CD4-positive, alpha-beta T cell treated with Interleukin-15 for 1 hour (primary cell): ENCODE data around the gene SCGB3A1.

Experiments used
- DNase-seq: peaks from one replicate; pipeline ENCODE4 v3.0.0-alpha.2; 2020

SCGB3A1 gene

DNA sequence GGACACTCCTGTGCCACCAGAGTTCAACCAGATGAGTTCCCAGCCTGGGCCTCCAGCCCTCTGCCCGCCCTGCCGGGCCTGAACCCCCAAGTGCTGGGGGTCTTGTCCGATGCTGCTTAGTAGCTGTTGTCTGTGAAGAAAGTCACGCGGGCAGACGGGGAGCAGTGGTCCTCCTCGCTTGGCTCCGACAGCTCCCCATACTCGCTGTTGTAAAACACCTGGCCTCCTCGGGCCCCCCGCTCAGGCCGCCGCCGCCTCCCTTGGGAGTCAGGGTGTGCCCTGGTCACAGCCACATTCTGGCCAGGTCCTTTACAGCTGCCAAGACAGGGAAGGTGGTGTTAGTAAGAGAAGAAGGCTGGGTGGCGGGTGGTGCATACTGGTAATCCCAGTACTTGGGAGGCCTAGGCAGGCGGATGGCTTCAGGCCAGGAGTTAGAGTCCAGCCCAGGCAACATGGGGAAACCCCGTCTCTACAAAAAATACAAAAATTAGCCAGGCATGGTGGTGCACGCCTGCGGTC, 11.8 kb upstream of the SCGB3A1 start:
- DNase-seq: peak; percentile 15

DNA sequence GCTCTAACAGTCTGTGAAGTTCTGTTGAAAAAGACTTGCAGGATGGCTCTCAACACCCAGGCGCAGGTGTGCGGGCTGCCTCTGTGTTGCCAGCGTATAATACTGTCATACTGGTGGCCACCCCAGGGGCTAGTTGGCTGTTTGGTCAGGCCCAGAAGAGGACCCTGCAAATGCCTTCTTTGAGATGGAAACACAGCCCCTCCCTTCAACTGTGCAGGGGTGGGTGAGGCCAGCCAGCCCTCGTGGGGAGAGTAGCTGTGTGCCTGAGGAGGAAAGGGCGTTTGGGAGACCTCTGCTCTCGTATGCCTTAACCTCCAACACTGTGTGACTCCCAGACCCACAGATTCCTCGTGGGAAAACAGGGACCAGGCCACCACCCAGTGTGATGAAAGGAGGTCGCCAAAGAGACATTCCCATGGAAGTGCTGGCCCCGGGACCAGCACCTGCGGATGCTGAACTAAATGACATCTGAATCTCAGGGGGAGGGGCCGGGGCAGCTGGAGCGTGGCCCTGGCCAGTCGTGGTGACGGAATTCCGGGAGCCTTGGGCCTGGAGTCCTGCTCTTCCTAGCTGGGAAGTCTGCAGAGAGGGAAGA, 11.3 kb upstream of the SCGB3A1 start:
- no peak for DNase-seq

DNA sequence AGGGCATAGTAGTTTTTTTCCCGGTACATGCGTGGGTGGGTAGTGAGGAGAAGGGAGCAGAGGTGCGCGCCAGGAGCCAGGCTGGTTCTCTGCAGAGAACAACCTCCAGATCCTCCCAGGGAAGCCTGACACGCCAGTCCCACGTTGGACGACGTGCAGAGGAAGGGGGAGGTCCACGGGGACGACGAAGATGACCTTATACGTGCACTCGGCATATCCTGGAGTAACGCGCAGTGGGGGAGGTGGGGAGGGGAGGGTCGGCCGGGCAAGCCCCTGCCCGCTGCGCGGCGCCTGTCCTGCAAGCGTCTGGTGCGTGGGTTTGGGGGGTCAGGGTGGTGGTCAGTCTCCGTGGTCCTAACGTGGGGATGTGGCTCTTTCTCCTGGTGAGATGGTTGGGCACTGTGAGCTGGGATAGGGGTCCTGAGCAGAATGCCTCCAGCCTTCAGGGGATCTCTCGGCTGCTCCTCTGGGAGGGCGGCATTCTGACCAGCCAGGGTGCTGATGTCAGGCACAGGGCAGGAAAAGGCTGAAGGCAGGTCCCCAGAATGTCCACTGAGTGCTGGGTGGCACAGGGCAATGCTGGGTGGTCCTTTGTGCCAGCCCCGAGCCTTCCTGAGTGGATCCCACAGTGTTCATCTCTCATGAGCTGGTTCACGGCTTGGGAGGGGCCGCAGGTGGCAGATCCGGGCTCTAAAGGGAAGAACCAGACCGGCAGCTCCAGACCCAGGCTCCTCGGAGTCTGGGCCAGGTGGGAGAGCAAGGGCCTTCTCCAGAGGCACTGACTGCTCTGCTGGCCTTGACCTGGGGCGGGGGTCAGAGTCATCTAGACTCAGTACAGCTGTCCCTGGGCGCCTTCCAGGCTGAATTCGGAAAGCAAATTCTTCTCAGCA, 10.5 kb upstream of the SCGB3A1 start:
- DNase-seq: no peak

DNA sequence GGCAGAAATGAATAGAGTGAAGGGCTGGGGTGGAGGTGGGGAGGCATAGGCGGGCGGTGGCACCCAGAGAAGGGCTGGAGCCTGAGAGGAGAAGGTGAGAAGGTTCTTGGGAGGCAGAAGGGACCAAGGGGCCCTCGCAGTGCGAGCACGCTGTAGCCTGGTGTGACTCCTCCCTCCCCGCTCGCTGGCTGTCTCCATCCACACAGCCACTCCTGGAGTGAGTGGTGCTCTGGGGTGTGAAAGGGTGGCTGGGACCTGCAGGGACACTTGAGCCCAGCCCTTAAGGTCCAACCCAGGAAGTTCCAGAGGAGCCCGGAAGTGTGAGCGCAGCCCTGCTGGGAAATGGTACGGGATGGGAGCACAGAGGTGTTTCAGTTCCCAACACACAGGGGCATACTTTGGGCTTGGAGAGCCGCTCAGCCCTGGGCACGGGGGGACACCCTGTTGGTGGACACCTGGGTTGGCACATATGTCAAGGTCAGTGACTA, 9.3 kb upstream of the SCGB3A1 start:
- no peak for DNase-seq

DNA sequence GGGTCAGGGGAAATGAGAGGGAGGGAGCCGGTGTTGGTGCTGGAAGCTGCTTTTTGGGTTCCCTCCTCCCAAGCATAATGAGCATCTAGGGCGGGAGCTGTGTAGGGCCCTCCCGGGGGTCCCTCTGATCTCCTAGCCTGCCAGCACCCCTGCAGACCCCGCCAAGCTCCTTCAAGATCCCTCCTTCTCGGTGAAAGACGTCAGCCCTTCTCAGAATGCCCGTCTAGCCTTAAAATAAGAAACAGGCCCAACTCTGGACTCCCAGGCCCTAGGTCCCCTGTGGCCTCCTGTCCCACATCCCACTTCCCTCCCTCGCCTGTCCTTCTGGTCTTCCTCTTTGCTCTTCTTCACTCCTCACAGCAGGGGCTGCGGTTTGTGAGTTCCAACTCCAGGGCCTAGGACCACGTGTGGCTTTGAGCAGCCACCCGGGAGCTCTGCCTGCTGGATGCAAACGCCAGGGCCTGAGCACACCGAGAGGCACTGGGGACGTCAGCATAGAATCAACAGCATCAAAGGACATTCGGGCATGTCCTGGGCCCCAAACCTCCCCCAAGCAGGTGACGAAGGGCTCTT, 8.8 kb upstream of the SCGB3A1 start:
- DNase-seq: no peak

DNA sequence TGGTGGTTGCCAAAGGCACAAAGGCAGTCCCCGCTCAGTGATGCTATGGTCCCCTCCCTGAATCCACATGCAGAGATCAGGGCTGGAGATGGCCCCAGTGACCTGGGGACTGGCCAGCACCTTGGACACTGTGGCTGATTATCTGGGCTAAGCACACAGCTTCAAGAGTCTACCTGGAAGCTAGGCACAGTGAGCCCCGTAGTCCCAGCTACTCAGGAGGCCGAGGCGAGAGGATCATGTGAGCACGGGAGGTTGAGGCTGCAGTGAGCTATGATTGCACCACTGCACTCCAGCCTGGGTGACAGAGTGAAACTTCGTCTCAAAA, 8.3 kb upstream of the SCGB3A1 start:
- DNase-seq: no peak

DNA sequence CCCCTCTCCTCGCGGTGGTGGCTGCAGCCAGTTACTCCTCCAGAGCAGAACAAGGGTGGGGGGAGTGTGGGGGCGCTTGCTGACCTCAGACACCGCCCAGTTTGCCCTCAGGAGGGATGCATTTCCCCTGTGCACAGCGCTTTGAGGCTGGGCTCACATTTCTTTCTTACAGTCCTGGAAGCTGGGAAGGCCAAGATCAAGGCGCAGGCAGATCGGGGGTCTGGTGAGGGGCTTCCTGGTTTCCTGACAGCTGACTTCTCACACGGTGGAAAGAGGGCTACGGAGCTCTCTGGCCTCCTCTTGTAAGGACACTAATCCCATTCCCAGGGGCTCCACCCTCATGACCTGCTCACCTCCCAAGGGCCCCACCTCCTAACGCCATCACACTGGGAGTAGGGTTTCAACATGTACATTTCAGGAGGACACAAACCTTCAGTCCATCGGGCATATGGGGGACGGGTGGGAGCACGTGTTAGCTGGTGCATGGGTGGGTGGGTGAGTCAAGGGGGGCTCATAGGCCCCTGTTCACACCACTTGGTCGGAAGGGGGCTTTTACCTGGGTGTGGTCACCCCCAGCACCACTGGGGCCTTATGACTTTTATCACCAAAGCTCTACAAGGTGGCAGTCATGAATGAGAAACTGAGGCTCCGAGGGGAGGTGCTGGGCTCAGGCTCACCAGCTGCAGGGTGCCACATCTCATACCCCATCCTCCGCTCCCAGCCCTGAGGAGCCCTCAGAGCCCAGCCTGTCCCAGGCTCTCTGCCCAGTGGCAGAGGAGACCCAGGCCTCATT, 7.7 kb upstream of the SCGB3A1 start:
- DNase-seq: no peak

DNA sequence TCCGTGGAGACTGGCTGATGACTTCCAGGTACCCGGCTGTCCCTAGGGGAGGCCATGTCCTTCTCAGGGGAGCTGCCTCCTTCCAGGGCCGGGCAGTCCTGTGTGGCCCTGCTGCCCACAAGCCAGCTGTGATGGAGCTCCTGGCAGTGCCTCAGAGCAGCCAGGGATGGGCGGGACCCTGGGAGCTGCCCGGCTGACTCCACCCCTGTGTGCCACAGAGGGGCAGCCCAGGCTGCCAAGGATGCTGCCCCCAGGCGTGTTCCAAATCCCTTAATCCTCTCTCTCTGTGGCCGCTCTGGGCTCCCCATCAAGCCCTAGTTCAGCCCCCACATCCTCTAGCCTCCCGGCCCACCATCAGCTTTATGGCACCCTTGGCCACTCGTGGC, 7.0 kb upstream of the SCGB3A1 start:
- DNase-seq: no peak

DNA sequence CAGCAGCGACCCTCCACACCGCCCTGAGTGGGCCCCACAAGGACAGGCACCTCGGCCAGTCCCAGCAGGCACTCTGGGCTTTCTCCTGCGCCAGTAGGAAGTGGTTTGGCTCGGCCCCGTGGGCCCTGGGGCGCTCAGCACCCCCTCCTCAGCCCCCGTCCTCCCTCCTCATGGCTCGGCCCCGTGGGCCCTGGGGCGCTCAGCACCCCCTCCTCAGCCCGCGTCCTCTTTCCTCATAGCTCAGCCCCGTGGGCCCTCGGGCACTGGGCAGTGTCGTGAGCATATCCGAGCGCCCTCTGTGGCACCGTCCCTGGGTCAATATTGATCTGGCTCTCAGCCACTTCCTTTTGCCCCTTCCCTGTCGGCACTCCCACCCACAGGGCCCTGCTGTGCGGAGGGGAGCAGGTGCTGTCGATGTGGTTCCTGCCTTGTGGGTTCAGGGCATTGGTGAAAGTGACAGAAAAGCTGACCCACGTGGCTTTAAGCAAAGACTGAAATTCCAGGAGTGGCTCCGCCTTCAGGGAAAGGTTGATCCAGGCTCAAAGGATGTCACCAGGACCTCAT, 5.5 kb upstream of the SCGB3A1 start:
- DNase-seq: no peak

DNA sequence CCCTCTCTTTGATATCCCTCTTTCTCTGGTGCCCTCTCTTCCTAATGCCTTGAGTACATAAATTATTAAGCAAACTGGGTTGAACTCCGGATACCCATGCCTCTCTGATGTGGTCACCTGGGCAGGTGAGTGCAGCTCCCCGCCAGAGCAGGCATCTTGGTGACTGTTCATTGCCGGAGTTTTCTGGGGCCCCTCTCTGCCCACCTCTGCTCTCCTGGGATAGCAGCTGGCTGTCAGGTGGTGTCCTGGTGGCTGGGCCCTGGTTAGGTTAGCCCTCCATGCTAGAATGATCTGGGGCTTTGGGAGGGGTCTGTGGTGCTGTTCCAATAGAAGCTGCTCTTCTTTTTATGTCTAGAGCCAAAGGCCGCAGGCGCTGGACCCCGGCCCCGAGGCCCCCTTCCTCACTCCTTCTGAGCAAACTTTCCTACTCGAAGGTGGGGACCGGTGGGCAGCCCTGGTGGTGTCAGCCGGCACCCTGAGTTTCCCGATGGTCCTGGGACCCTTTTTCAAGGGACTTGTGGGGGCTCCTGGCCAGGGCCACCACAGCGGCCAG, 4.9 kb upstream of the SCGB3A1 start:
- no peak for DNase-seq

DNA sequence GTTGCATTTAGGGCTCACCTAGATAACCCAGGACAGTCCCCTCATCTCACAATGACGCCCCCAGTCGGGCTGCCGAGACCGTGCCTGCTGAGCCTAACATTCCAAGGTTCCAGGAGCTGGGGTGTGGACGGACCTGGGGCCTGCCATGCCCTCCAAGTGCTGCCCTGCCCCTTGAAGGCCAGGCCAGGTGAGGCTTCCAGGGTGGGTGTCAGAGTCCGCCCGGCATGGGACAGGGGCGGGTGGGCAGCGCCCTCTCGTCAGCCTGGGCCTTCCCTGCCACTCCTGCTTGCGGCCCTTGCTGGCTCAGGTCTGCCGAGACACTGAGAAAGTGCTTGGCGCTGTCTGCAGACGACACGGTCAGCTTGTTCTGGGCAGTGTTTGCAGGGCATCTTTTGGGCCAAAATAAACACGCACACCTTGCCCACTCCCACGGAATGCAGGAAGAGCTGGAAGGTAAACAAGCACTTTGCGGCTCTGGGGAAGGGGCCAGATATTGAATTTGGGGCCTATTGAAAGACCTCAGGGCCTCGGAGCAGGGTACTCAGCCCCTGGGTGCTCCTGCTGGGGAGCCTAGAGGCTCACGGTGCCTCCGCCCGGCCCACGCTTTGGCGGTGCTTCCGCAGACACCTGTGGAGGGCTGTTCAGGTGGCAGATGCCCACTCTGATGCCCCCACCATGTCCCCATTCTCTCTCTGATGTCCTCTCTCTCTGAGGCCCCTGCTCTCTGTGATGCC, 4.2 kb upstream of the SCGB3A1 start:
- DNase-seq: no peak

DNA sequence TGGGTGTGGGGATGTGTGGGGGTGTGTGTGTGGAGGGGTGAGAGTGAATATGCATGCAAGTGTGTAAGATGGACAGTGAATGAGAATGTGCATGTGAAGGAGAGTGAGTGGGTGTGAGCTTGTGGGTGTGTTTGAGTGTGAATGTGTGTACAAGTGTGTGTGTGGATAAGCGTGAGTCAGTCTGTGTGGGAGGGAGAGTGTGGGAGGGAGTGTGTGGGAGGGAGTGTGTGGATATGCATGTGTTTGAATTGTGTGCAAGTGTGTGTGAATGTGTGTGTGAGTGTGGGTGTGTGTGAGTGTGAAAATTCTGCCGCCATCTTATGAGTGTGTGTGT, 3.7 kb upstream of the SCGB3A1 start:
- no peak for DNase-seq

DNA sequence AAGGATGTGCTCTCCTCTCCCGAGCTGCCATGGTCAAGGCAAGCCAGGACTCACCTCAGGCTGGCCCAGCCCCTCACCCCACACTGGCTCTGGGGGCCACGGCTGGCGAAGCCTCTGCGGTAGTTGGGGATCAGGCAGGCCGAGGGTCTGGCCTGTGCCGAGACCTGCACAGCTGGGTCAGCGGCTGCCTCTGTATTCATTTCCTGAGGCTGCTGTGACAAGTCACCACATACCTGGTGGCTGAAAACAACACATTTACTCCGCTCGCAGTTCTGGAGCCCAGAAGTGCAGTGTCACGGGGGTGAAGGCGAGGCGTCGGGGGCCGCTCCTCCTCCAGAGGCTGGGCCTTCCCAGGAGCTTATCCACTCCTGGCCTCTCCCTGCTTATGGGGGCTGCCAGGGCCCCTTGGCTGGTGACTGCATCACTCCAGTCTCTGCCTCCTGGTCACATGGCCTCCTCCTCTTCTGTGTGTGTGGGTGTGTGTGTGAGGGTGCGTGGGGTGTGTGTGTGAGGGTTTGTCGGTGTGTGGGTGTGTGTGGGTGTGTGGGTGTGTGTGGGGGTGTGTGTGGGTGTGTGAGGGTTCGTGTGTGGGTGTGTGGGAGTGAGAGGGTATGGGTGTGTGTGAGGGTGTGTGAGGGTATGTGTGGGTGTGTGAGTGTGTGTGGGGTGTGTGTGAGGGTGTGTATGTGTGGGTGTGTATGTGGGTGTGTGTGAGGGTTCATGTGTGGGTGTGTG, 3.2 kb upstream of the SCGB3A1 start:
- no peak for DNase-seq

DNA sequence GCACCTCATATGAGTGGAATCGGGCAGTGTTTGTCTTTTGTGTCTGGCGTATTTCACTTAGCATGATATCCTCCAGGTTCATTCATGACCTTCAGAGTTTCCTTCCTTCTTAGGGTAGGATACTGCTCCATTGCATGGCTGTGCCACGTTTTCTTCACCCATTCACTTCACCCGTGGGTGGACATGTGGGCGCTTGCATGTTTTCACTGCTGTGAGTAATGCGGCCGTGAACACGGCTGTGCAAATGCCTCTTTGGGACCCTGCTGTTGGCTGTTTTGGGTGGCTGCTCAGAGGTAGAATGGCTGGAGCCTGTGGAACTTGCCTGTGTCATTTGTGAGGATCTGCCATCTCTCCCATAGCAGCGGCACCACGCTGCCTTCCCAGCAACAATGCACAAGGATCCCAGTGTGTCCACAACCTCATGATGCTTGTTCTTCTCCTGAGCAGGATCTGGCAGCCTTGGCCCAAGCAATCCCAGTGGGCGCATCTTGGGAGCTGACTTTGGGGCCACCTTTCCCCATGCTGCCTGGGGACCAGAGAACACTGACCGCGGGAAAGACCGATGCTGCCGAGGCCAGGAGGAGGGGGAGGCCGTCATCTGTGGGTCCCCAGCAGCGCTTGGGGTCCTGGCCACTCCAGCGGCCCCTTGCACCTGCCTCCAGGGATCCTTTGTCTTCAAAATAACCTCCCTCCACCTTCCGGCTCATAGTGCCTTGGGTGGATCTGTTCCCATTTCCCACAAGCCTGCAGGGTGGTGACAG, 2.3 kb upstream of the SCGB3A1 start:
- DNase-seq: no peak

DNA sequence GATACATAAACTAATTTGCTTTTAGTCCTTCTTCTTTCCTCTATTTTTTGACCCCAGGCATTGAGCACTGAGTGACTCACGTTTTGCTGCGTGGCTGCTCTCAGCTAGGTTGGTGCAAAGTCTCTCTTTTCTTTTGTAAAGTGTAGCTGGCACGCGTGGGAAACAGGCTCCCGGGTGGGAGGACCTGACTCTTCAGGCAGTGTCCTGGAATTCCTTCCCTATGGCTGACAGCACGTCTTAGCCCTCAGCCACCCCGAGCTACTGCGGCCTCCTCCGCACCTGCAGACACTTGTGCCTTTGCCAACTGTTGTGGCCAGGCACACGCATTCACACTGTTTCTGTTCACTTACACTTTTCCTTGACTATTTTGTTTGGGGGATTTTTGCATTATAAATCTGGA, 877 bp upstream of the SCGB3A1 start:
- DNase-seq: no peak

DNA sequence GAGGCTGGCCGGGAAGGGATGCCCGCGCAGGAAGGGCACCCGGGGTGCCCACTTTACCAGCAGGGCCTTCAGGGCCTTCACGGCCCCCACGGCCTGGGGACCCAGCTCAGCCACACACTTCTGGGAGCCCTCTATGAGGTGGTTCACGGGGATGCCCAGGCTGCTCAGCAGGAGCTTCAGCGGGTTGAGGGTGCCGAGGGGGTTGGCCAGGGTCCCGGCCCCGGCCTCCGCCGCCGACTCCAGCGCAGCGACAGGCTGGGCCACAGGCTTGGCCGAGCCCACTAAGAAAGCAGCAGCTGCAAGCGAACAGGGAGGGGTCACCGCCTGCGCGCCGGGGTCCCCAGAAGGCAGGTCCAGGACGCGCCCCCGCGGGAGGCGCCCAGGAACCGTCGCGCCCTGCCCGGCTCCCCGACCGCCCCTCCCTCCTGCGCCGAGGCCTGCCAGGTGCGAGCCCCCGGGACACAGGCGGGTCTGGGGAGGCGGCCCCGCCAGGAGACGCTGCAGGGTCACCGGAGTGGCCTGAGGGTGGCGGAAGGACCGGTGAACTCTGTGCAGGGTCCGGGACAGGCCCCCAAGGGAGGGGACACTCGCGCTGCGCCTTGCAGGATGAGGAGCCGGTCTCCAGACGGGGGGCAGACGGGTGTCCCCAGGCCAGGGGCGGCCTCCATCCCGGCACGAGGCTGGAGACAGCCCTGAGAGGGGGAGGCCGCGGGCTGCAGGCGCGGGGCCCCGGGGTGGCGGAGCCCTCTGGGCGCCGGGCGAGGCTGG, 572 bp downstream of the SCGB3A1 start:
- DNase-seq: no peak

DNA sequence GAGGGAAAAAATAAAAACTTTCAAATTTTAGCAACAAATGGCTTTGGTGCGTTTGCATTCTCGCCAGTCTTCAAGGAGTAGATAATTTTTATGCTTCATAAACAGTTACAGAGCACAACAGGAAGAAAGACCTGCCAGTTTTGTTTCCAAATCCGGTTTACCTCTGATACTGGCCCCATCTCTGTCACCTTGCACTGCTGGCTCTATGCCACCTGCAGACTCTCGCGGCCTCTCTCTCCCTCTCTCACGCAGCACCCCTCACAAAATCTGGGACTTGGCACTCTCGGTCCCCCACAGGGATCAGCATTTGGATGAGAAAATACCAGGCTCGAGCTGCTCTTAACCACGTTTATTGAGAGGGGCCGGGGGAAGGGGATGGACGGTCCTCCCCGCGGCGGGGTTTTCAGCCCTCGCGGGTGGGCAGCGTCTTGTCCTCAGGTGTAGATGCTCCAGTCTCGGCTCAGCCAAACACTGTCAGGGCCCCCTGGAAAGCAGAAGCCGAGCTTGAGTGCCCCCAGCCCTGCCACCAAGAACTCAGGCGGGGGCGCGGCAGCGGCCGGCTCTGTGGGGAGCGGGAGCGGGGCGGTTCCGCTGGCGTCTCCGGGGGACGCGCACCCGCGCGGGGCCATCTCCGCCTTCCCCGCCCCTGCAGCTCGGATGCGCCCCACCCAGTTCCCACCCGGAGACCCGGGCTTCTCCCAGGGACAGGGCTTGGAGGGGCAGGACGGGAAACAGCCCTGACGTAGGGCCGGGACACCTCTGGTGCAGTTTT, 1.3 kb downstream of the SCGB3A1 start:
- DNase-seq: no peak

DNA sequence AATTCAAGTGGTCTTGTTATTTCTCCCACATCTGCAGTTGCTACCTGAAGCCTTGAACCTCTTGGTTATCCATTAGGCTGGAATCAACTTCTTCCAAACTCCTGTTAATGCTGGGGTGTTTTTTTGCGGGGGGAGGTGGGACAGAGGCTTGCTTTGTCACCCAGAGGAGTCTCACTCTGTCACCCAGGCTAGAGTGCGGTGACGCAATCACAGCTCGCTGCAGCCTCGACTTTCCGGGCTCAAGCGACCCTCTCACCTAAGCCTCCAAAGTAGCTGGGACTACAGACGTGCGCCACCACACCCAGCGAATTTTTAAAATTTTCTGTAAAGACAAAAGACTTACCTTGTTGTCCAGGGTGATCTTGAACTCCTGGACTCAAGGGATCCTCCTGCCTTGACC, 4.4 kb downstream of the SCGB3A1 start:
- DNase-seq: no peak

DNA sequence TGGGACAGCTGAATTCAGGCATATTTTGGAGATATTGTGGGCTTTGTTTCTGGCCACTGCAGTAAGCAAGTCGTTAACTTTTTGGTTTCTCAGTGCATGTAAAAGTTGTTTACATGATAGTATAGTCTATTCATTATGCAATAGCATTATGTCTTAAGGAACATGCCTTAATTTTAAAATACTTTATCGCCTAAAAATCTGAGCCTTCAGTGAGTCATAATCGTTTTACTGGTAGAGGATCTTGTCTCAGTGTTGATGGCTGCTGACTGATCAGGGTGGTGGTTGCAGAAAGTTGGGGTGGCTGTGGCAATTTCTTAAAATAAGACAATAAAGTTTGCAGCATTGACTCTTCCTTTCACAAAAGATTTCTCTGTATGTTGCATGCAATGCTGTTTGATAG, 5.1 kb downstream of the SCGB3A1 start:
- no peak for DNase-seq
